Activated CD8-positive, alpha-beta memory T cell treated with anti-CD3 and anti-CD28 coated beads for 48 hours (primary cell): ENCODE results near the gene PPP1R7.

ENCODE experiments used
- DNase-seq, 3 experiments: peaks; one replicate each; pipeline ENCODE4 v3.0.0-alpha.2; 2020; ENCODE audit warnings: low read depth in 2 of 3, low spot score in 2 of 3

Gene PPP1R7

GRCh38 chr2:241228081-241228859 is 78.0 kb downstream of the PPP1R7 start:
- no peak for DNase-seq

GRCh38 chr2:241228860-241229516 is 78.7 kb downstream of the PPP1R7 start:
- no peak for DNase-seq

GRCh38 chr2:241229563-241230401 is 79.5 kb downstream of the PPP1R7 start:
- DNase-seq = no peak

GRCh38 chr2:241230435-241230834 is 80.2 kb downstream of the PPP1R7 start:
- DNase-seq = no peak

- no peak for DNase-seq
Observed at GRCh38 chr2:241232736-241233575, 82.7 kb downstream of the PPP1R7 start.
